Tongue (tissue), 2 donors: ENCODE data around the gene RBX1. TPM values are rescaled to one million over a fixed set of nuclear protein-coding genes. Genes with fewer than 3 reads are reported as not detected.
"Not testable (repeated sequence)": the region's sequence is repeated elsewhere in the genome, so short reads cannot be mapped to it uniquely, and the experiment has no call there.

Source experiments
- DNase-seq: peaks from one replicate; pipeline ENCODE4 v3.0.0-alpha.2; 2015
- total RNA-seq: library from RNA; depleted of rRNA; stranded (reverse); fragments of >200 nt; gene quantifications from one replicate; pipeline ENCODE4 v1.2.3, GENCODE V29; 2014

Gene RBX1
- 34.1 TPM for total RNA-seq

- DNase-seq, result peak; percentile 99
Observed at GRCh38 chr22:40950962-40951794, at the start of gene RBX1. TSS of gene RBX1 (plus strand) at chr22:40951378. CDS start at chr22:40951399, 21 bp downstream.

- DNase-seq, result no peak
Observed at GRCh38 chr22:40904101-40904500, 47.1 kb upstream of the RBX1 start.

GRCh38 chr22:40908895-40909294, 42.3 kb upstream of the RBX1 start:
- DNase-seq, result no peak

DNA sequence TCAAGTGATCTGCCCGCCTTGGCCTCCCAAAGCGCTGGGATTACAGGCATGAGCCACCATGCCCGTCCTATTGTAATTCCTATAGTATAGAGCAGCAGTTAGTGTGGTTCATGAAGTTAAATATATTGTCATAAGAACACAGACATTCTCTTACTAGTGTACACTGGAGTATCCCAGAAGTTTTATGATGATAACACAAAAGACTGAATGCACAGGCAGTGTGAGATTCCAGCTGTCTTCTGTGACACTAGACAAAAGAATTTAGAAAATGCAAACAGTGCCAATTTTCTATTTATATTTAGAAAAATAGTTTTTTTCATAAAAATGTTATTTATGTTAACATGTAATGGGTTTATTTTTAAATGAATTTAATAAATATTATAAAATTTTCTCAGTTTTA, 39.4 kb upstream of the RBX1 start:
- DNase-seq, result no peak

- DNase-seq, result not testable (repeated sequence)
Observed at GRCh38 chr22:40912987-40913386, 38.2 kb upstream of the RBX1 start.

DNA sequence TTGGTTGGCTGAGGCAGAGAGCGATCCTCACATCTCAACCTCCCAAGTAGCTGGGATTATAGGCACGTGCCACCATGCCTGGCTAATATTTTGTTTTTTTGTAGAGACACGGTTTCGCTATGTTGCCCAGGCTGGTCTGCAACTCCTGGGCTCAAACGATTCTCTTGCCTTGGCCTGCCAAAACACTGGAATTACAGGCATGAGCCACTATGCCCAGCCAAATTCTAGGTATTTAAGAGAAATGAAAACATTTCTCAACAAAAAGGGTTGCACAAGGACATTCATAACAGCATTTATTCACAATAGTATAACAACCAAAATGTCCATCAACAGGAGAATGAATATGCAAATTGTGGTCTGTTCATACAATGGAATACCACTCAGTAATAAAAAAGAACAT, 31.7 kb upstream of the RBX1 start:
- DNase-seq, result no peak

DNA sequence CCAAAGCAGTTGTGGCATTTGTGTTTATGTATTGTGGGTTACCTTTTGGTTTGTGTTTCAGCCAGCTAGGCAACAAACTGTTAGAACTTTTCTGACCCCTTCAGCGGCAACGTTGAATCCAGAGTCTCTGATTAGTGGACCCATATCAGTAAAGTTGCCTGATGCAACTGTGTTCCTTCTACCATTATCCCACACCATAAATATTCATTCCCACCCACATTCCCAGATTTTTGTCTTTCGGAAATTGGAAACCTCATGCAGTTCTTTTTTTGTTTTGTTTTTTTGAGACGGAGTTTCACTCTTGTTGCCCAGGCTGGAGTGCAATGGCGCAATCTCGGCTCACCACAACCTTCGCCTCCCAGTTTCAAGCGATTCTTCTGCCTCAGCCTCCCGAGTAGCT, 30.7 kb upstream of the RBX1 start:
- DNase-seq, result no peak

GRCh38 chr22:40922484-40923303, 28.5 kb upstream of the RBX1 start:
- peak; percentile 84 for DNase-seq

DNA sequence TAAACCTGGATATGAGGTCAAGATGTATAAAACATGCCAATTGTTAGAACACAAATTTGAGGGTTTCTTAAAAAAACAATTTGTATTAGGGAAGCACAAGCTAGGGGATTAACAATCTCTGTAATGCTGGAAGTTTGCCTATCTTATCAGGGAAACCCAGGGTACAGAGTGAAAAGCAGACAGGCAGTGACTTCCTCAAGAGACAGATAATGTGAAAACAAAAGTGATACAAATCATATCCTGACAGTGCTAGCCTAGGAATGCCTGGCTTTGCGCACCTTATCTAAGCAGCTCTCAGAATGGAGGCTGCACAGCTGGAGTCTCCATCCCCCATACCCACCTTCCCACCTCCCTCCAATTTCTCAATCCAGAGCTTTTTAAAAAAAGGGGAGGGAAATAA, 22.5 kb upstream of the RBX1 start:
- no peak for DNase-seq

DNA sequence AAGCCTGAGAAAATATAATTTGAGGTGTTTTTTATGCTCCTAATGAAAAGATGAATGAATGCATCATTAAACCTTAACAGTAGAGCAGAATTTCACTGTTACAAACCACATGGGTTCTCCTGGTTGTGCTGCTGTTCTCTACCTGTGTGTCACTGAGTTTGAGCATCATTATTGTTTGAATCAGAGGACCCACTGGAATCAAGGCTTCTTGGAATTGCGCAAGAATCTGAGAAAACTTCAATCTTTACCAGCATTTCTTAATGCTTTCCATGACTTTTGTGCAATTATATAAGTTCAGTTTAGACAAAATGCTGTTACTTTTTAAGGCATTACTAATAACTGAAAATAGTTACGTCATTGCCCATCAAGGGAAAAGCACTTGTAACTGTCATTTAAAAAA, 18.8 kb upstream of the RBX1 start:
- DNase-seq, result no peak

DNA sequence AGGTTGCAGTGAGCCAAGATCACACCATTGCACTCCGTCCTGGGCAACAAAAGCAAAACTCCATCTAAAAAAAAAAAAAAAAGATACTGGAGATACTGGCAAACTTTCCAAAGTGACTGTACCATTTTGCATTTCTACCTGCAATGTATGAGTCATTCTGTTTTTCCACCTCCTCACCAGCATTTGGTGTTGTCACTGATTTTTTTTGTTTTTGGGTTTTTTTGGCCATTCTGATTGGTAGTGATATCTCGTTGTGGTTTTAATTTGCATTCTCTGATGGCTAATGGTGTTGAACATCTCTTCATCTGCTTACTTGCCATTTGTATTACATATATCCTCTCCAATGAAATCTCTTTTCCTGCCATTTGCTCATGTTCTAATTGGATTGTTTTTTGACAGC, 12.0 kb upstream of the RBX1 start:
- no peak for DNase-seq

- peak; percentile 24 for DNase-seq
Observed at GRCh38 chr22:40951795-40952605, 822 bp downstream of the RBX1 start.

- no peak for DNase-seq
Observed at GRCh38 chr22:40953471-40953870, 2.3 kb downstream of the RBX1 start.

DNA sequence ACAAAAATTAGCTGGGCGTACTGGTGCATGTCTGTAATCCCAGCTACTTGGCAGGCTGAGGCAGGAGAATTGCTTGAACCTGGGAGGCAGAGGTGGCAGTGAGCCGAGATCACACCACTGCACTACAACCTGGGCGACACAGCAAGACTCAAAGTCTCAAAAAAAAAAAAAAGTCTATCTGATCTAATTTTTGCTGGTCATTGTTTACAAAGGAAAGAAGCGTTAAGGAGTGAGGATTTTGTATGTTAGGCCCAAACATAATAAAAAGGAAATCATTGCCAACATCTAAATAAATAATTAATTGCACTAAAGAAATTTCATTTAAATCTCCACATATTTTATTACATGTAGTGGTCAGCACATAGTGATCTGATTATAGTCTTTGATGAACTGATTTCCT, 2.9 kb downstream of the RBX1 start:
- DNase-seq, result no peak

DNA sequence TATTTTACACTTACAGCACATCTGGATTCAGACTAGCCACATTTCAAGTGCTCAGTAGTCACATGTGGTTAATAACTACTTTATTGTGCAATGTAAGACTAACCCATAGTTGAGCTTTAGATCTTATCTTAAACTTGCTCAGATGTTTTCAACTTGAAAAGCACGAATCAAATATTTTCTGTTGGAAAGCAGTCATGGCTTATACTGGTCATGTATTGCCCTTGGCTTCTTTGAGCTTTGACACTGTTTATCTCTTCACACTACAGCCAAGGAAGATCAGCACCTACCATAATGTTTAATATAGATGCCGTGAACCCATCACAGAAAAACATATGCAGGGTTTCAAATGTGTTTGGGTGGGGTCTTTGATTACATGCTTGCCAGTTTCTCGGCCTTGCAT, 4.4 kb downstream of the RBX1 start:
- DNase-seq, result peak; percentile 4

DNA sequence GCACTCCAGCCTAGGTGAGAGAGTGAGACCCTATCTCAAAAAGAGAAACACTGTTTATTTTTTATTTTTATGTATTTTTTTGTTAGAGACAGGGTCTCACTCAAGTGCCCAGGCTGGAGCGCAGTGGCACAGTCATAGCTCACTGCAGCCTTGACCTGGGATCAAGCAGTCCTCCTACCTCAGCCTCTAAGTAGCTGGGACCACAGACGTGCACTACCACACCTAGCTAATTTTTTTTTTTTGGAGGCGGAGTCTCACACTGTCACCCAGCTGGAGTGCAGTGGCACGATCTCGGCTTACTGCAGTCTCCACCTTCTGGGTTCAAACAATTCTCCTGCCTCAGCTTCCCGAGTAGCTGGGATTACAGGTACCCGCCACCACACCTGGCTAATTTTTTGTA, 6.4 kb downstream of the RBX1 start:
- no peak for DNase-seq

DNA sequence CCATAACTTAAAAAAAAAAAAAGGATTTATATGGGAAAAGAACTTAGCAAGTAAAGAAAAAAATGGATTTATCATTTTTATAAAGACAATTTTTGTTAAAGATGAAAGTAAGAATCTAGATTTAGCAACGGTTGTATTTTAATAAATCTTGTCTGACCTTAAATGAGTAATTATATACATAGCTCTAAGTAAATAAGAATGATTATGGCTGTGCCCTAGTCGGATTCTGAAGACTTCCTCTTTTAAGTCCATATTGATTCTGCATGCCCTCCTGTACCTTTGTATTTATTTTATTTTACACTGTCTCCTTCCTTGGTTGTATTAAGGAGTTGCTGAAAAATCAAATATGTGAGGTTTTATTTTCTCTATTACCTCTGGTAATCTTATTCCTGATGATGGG, 7.1 kb downstream of the RBX1 start:
- DNase-seq, result no peak

GRCh38 chr22:40960145-40960544, 9.0 kb downstream of the RBX1 start:
- DNase-seq, result no peak

DNA sequence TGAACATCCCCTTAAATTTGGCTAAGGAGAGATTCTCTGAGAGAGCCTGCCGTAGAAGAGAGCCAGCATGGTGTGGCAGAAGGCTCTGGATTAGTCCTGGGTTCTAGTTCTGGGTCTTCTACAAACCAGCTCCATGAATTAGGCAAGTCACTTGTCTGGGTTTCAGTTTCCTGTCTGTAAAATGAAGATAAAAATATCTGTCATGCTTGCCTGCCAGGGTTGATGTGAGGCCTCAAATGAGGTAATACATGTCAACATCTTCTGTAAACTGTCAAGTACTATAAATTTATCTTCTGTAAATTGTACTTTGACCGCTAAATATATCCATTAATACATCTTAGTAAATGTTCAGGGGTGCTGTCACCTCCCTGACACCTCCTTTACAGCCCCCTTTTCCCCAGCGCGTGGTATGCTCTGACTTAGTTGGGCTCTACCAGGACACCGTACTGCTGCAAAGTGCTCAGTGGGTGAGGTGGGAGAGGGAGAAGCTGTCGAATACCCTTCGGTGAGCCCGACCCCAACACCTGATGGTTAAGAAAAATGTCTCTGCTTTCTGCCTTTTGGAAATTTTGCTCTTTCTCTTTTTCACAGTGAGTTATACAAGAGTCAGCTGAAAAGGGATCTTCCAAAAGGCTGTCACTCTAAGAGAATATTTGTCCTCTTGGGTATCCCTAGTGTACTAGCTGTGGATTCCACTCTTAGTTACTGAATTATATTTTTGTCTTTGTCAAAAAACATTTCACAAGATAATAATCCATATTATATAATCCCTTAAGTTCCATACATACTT, 15.0 kb downstream of the RBX1 start:
- DNase-seq, result no peak

- no peak for DNase-seq
Observed at GRCh38 chr22:40966726-40967085, 15.5 kb downstream of the RBX1 start.

DNA sequence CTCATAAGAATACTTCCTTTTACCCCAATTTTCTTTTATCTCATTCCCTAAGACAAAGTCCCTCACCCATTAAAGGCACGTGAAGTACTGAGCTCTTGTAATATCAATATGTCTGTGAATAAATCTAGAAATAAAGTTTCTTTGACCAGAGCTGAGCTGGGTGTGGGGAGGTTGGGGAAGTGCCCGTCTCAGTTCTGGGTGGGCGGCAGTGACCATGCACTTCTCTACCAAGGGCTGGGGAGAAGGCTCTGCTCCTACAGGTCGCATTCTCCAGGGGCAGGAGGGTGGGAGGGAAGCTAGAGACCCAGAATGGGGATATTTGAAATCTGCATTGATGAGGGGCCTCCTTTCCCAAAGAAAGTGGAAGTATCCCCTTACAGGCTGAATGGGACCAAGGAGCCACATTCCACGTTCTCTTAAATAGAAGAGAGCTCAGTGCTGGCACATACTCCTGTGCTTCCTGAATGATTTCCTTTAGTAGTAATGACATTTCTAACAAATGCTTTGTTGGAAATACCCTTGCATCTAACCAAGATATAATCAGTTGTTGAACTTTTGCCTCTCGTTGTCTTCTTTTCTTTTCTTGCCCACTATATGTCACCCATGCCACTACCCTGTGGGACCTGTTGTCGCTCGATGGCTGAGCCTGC, 16.1 kb downstream of the RBX1 start:
- DNase-seq, result no peak
